ENCODE data around the gene ZBTB7C. TPM values are rescaled to one million over a fixed set of nuclear protein-coding genes. Genes with fewer than 3 reads are reported as not detected.

Gene ZBTB7C
- total and polyA plus RNA-seq, 2 of the 4 experiments (the other 2 are of a cell fraction) = not detected

DNA sequence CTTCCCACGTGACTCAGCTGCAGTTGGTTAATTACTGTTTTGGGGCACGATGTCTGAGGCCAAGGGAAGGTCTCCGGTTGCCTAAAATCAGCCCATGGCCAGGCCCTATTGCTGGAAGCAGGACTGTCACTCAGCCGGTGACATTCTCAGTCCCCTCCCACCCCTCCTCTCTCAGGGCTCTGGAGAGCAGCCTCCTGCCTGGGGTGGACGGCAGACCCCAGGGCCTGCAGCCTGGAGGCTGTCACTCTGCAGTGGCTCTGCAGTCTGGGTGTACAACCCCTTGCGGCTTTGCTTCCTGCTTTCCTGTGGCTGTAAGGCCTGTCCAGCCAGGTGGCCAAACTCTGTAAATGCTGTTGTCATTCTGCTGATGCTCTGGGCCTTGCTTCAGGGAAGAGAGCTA lies 32.8 kb downstream of the ZBTB7C start:
- in situ Hi-C loops (cut with MboI; ENCODE audit: low sequenced_read_pairs) (no loop called here), dilution Hi-C loops (cut with HindIII; ENCODE audit: low sequenced_read_pairs, unreplicated experiment) (no loop called here), intact Hi-C loops (cut with micrococcal nuclease) (no loop called here)
- Histone ChIP-seq H3K56ac (ENCODE audit: extremely low read depth, insufficient read depth, low read length) (no peak overlapping the region), H3K4ac (ENCODE audit: low read depth, low read length) (no peak overlapping the region), H3K9me1 (ENCODE audit: insufficient read depth, low read length) (no peaks in the 10 kb centered on the region), H2BK120ac (ENCODE audit: low read depth, low read length) (no peak overlapping the region), H2BK5ac (ENCODE audit: low read depth, low read length, poor library complexity, severe bottlenecking) (no peak overlapping the region), H3K79me1 (ENCODE audit: low read depth in 1 of 2, low read length in 2 of 2) (no peaks in the 10 kb centered on the region), H2AK9ac (replicated peaks; ENCODE audit: low read depth, low read length, poor library complexity) (no peak overlapping the region), H2BK15ac (ENCODE audit: low read depth, low read length) (no peak overlapping the region), H4K91ac (ENCODE audit: insufficient read depth, low read depth, low read length) (no peak overlapping the region), H4K5ac (ENCODE audit: low read depth, low read length) (no peak overlapping the region), H3K36me3 (ENCODE audit: control insufficient read depth, insufficient read depth, low read length) (no peaks in the 10 kb centered on the region), H2BK20ac (ENCODE audit: low read depth, low read length) (no peak overlapping the region), H3K4me1 (ENCODE audit: control insufficient read depth, insufficient read depth, low read length) (no peaks in the 10 kb centered on the region), H3K27ac (ENCODE audit: insufficient read depth, low read length) (no peak overlapping the region), H4K8ac (ENCODE audit: low read depth in 2 of 2, low read length in 2 of 2) (no peak overlapping the region), H2AK5ac (ENCODE audit: low read depth, low read length) (no peak overlapping the region), H3K18ac (ENCODE audit: low read depth, low read length) (no peak overlapping the region), H3K23ac (ENCODE audit: low read depth, low read length) (no peak overlapping the region), H3K14ac (replicated peaks; ENCODE audit: low read depth, low read length) (no peak overlapping the region), H3K9ac (ENCODE audit: low read depth, low read length) (no peak overlapping the region), H4K20me1 (ENCODE audit: insufficient read depth, low read length) (no peaks in the 10 kb centered on the region), H3K4me2 (ENCODE audit: low read depth, low read length) (no peak overlapping the region), H3K4me3 (ENCODE audit: insufficient read depth, low read depth, low read length) (no peak overlapping the region), H2AFZ (replicated peaks; ENCODE audit: low read length, poor library complexity) (peak overlapping the region; percentile 29), H3K27me3 (ENCODE audit: control insufficient read depth, insufficient read depth, low read length) (peaks cover 16% of the 10 kb centered on the region), H3K9me3 (ENCODE audit: control insufficient read depth, insufficient read depth, low read length) (no peaks in the 10 kb centered on the region)
- CTCF ChIA-PET = no interaction called here
- ATAC-seq (ENCODE audit: low read depth) (no peak), DNase-seq (no peak)
- no TSS peak for BruUV-seq (replicated peaks)
- POLR2A ChIA-PET (ENCODE audit: unreplicated experiment) = no interaction called here
- WGBS, 2 experiments (ENCODE audit: extremely low coverage in 2 of 2, insufficient read length in 1 of 2) = 0% methylated on average over 1 of the region's 6 CpGs; no CpG with 5 or more reads in 1 of the 2 experiments
- TF ChIP-seq CTCF (conservative IDR thresholded peaks at IDR 0.05; ENCODE audit: low read depth, low read length) (no peak), RCOR1 (IDR thresholded peaks at IDR 0.05; ENCODE audit: insufficient replicate concordance, low read length) (no peak), BHLHE40 (IDR thresholded peaks at IDR 0.05; ENCODE audit: low read depth, low read length) (no peak), MAZ (IDR thresholded peaks at IDR 0.05; ENCODE audit: borderline replicate concordance, low read depth, low read length) (no peak), ELK1 (IDR thresholded peaks at IDR 0.05; ENCODE audit: borderline replicate concordance, low read depth, low read length) (no peak), SMC3 (IDR thresholded peaks at IDR 0.05; ENCODE audit: low read depth, low read length) (no peak), MXI1 (IDR thresholded peaks at IDR 0.05; ENCODE audit: borderline replicate concordance, low read depth, low read length) (no peak), POLR2A (IDR thresholded peaks at IDR 0.05; ENCODE audit: low read depth, low read length) (no peak), CEBPB (IDR thresholded peaks at IDR 0.05; ENCODE audit: low read depth, low read length) (no peak), RFX5 (IDR thresholded peaks at IDR 0.05; ENCODE audit: low read depth, low read length) (no peak), NFE2L2 (IDR thresholded peaks at IDR 0.05; ENCODE audit: low read depth, low read length) (no peak)
- TF ChIP-seq, protein P1, sequence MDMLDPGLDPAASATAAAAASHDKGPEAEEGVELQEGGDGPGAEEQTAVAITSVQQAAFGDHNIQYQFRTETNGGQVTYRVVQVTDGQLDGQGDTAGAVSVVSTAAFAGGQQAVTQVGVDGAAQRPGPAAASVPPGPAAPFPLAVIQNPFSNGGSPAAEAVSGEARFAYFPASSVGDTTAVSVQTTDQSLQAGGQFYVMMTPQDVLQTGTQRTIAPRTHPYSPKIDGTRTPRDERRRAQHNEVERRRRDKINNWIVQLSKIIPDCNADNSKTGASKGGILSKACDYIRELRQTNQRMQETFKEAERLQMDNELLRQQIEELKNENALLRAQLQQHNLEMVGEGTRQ (IDR thresholded peaks at IDR 0.05; ENCODE audit: low read depth, low read length) = no peak
